ENCODE measurements around the gene GGA1. TPM values are rescaled to one million over a fixed set of nuclear protein-coding genes. Genes with fewer than 3 reads are reported as not detected.

GGA1 gene
- total and polyA plus RNA-seq, 9 of the 15 experiments (the other 6 are each of a cell fraction or from before 2014, with no cell fraction given): 1.5 to 69.5 (median 31.6) TPM

GRCh38 chr22:37625737-37626136 is 17.1 kb downstream of the GGA1 start:
- Histone ChIP-seq H2AFZ (ENCODE audit: low read depth, low read length) (no peak overlapping the region), H3K4me1 (replicated peaks in 1 of 2; ENCODE audit: control insufficient read depth in 2 of 2, insufficient read depth in 2 of 2, low read length in 2 of 2) (peaks cover 0 to 38% of the 10 kb centered on the region in 2 experiments; a peak in 3 of 5 replicates), H3K79me2 (ENCODE audit: control insufficient read depth, insufficient read depth, low read length) (no peaks in the 10 kb centered on the region), H3K4me3 (no peak overlapping the region), H3K27me3 (ENCODE audit: control insufficient read depth in 2 of 2, insufficient read depth in 2 of 2, low read length in 2 of 2) (no peaks in the 10 kb centered on the region), H3K9me3 (replicated peaks; ENCODE audit: control insufficient read depth, insufficient read depth, low read depth, low read length) (no peaks in the 10 kb centered on the region), H4K20me1 (replicated peaks; ENCODE audit: control insufficient read depth, insufficient read depth, low read length) (no peaks in the 10 kb centered on the region), H3K9ac (ENCODE audit: insufficient read depth in 1 of 2, low read depth in 2 of 2, low read length in 2 of 2) (no peak overlapping the region), H3K27ac (ENCODE audit: extremely low read depth, low read depth, low read length) (no peak overlapping the region), H3K9me1 (ENCODE audit: control insufficient read depth, insufficient read depth, low read length) (no peaks in the 10 kb centered on the region), H3K4me2 (ENCODE audit: insufficient read depth, low read length) (no peak overlapping the region), H3K36me3 (ENCODE audit: control insufficient read depth, insufficient read depth, low read length) (peaks cover 52% of the 10 kb centered on the region; the same call in 2 of the 3 replicates)
- FAIRE-seq (no peak), ATAC-seq (no peak), DNase-seq (ENCODE audit: extremely low read depth in 1 of 4, low spot score in 3 of 4) (no peak)
- TF ChIP-seq IFI16 (CRISPR knock-in tag; IDR thresholded peaks at IDR 0.05) (no peak), TCF15 (CRISPR knock-in tag; IDR thresholded peaks at IDR 0.05) (no peak), POLR2G (IDR thresholded peaks at IDR 0.05; ENCODE audit: low read depth, low read length) (peak; percentile 54; the same call in 1 of the 2 replicates)
- no TSS peak for BruUV-seq (replicated peaks)
- 98% methylated on average over 12 of the region's 14 CpGs for WGBS (ENCODE audit: insufficient coverage, low coverage, missing lambda C conversion rate)
- POLR2A ChIA-PET: interaction anchor here (0.6 to 3.0 kb wide), 4 partner anchors 9 to 202 kb away, joined by 3 to 12 read pairs (median 4); no protein-coding TSS in a partner anchor
- in situ Hi-C loops (cut with MboI) (no loop called here), intact Hi-C loops (cut with micrococcal nuclease) (no loop called here)
- CTCF ChIA-PET (ENCODE audit: low intra/inter-chr PET ratio): no interaction called here

- intact Hi-C loops (cut with micrococcal nuclease) (no loop called here), in situ Hi-C loops (cut with MboI) (no loop called here)
- Histone ChIP-seq H3K36me3 (ENCODE audit: control insufficient read depth, insufficient read depth, low read length) (peaks cover 51% of the 10 kb centered on the region; the same call in 2 of the 3 replicates), H3K79me2 (ENCODE audit: control insufficient read depth, insufficient read depth, low read length) (no peaks in the 10 kb centered on the region), H3K9ac (ENCODE audit: insufficient read depth in 1 of 2, low read depth in 2 of 2, low read length in 2 of 2) (no peak overlapping the region), H3K4me2 (ENCODE audit: insufficient read depth, low read length) (no peak overlapping the region), H3K4me3 (no peak overlapping the region), H3K9me1 (ENCODE audit: control insufficient read depth, insufficient read depth, low read length) (no peaks in the 10 kb centered on the region), H3K9me3 (replicated peaks; ENCODE audit: control insufficient read depth, insufficient read depth, low read depth, low read length) (no peaks in the 10 kb centered on the region), H3K4me1 (replicated peaks in 1 of 2; ENCODE audit: control insufficient read depth in 2 of 2, insufficient read depth in 2 of 2, low read length in 2 of 2) (peaks cover 0 to 42% of the 10 kb centered on the region in 2 experiments; a peak in 3 of 5 replicates), H3K27ac (ENCODE audit: extremely low read depth, low read depth, low read length) (no peak overlapping the region), H3K27me3 (ENCODE audit: control insufficient read depth in 2 of 2, insufficient read depth in 2 of 2, low read length in 2 of 2) (no peaks in the 10 kb centered on the region), H4K20me1 (replicated peaks; ENCODE audit: control insufficient read depth, insufficient read depth, low read length) (no peaks in the 10 kb centered on the region), H2AFZ (ENCODE audit: low read depth, low read length) (no peak overlapping the region)
- DNase-seq (ENCODE audit: extremely low read depth in 1 of 4, low spot score in 3 of 4) (no peak), FAIRE-seq (no peak), ATAC-seq (no peak)
- POLR2A ChIA-PET: interaction anchor here (0.5 to 3.0 kb wide), 4 partner anchors 9 to 402 kb away, joined by 3 to 12 read pairs (median 4); no protein-coding TSS in a partner anchor
- 94% methylated on average over 7 of the region's 11 CpGs for WGBS (ENCODE audit: insufficient coverage, low coverage, missing lambda C conversion rate)
- no peak for TF ChIP-seq SREBF1 (IDR thresholded peaks at IDR 0.05; ENCODE audit: borderline replicate concordance, low read depth, low read length)
- no peak for TF ChIP-seq LARP7 (IDR thresholded peaks at IDR 0.05)
- TF ChIP-seq POLR2G (IDR thresholded peaks at IDR 0.05; ENCODE audit: low read depth, low read length): peak; percentile 22; the same call in 1 of the 2 replicates
- no peak for TF ChIP-seq MIER1 (IDR thresholded peaks at IDR 0.05; ENCODE audit: low read depth)
- no TSS peak for BruUV-seq (replicated peaks)
- CTCF ChIA-PET (ENCODE audit: low intra/inter-chr PET ratio): no interaction called here
Observed at GRCh38 chr22:37626144-37626543, 17.5 kb downstream of the GGA1 start.

Measured in K562 (cell line).